ENCODE results near the gene OTX1. TPM values are rescaled to one million over a fixed set of nuclear protein-coding genes. Genes with fewer than 3 reads are reported as not detected.

OTX1 gene
- total RNA-seq, 2 donors from 2014 or later: 0.07 TPM; not detected in 1

DNA sequence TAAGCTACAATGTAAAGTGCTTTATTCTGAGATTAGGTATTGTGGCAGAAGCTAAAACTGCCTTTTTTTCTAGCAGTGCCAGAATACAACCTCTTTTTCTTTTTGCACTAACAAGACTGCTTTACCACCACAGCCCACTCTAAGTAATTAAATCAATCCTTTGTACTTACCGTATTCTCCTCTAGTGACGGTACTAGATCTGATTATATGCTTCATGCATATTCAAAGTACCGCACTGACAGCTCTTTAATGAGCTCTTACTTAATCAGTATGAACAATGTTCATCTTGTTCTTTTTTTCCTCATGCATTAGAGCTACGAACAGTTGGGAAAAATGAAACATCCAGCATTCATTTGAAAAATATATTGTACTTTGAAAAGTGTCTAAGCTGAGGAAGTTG lies 16.1 kb upstream of the OTX1 start:
- no peaks in the 10 kb centered on the region for H3K36me3 Mint-ChIP-seq (ENCODE audit: insufficient read depth in 2 of 2)
- H3K27ac Mint-ChIP-seq: no peak overlapping the region
- no peaks in the 10 kb centered on the region for H3K9me3 Mint-ChIP-seq
- ATAC-seq (replicated peaks in 1 of 2) (no peak), DNase-seq (no peak)
- no peaks in the 10 kb centered on the region for H3K27me3 Mint-ChIP-seq (ENCODE audit: low read depth)
- H3K4me3 Mint-ChIP-seq: no peak overlapping the region
- H3K4me1 Mint-ChIP-seq (ENCODE audit: low read depth): no peaks in the 10 kb centered on the region

DNA sequence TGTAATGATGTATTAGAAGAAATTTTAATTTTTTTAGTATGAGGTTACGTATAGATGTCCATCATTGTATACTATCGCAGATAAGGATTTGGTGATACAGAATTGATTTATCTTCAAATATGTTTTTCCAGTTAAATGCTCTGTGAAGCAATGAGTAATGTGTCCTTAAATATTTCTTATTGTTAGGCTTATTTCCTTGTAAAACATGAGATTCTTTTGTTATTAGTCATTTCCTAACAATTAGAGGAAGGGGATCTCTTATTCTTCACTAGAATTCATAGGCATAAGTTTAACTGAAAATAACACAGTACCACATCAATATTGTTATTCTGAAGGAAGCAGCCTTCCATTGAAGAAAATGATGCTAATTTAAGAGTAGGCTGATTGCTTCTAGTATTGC lies 15.5 kb upstream of the OTX1 start:
- Mint-ChIP-seq H3K9me3 (no peaks in the 10 kb centered on the region), H3K27me3 (ENCODE audit: low read depth) (no peaks in the 10 kb centered on the region)

DNA sequence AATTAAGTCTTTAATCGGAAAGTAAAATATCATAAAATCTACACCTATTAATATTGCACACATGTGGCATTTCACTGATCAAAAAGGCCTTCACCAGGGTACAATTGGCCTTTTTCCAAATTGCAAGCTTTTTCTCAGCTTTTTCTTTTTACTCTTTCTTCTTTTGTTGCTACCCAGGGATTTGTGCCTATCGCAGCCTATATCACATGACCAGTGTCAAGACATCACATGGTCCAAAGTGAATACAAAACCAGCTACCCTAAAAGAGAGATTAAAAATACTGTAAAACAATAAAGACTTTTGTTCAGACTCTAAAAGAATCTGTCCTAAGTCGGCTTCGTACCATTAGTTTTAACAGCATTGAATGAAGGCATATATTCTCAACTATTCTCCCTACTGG lies 15.0 kb upstream of the OTX1 start:
- Mint-ChIP-seq H3K27me3 (ENCODE audit: low read depth) (no peaks in the 10 kb centered on the region), H3K9me3 (no peaks in the 10 kb centered on the region), H3K4me1 (ENCODE audit: low read depth) (no peaks in the 10 kb centered on the region), H3K4me3 (no peak overlapping the region), H3K36me3 (ENCODE audit: insufficient read depth in 2 of 2) (no peaks in the 10 kb centered on the region), H3K27ac (no peak overlapping the region)
- DNase-seq: no peak
- no peak for ATAC-seq (replicated peaks in 1 of 2)

More for the DNA sequence above, 15.5 kb upstream of the OTX1 start:
- no peak overlapping the region for H3K27ac Mint-ChIP-seq
- DNase-seq (no peak), ATAC-seq (replicated peaks in 1 of 2) (no peak)
- no peaks in the 10 kb centered on the region for H3K4me1 Mint-ChIP-seq (ENCODE audit: low read depth)
- H3K36me3 Mint-ChIP-seq (ENCODE audit: insufficient read depth in 2 of 2): no peaks in the 10 kb centered on the region
- H3K4me3 Mint-ChIP-seq: no peak overlapping the region

DNA sequence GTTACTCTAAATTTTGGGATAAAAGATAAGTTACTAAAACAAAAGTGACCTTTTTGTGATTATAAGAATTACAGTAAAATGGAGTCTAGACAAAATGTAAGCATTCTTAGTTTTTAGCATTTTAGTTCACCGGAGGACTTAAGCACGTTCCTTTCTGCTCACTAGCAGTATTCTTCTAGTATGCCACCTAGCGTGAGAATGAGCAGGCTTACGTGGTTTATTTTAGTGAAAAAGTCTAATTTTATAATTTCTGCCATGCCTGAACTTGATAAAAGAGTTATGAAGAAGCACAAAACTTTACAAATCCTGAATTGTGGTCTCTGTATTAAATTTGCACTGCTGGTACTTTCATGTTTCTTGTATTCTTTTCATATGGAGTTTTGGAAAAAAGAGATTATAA lies 12.6 kb upstream of the OTX1 start:
- Mint-ChIP-seq H3K4me3 (no peak overlapping the region), H3K9me3 (no peaks in the 10 kb centered on the region), H3K27me3 (ENCODE audit: low read depth) (no peaks in the 10 kb centered on the region), H3K27ac (no peak overlapping the region), H3K36me3 (ENCODE audit: insufficient read depth in 2 of 2) (no peaks in the 10 kb centered on the region), H3K4me1 (ENCODE audit: low read depth) (no peaks in the 10 kb centered on the region)
- DNase-seq: no peak
- ATAC-seq (replicated peaks in 1 of 2): no peak

DNA sequence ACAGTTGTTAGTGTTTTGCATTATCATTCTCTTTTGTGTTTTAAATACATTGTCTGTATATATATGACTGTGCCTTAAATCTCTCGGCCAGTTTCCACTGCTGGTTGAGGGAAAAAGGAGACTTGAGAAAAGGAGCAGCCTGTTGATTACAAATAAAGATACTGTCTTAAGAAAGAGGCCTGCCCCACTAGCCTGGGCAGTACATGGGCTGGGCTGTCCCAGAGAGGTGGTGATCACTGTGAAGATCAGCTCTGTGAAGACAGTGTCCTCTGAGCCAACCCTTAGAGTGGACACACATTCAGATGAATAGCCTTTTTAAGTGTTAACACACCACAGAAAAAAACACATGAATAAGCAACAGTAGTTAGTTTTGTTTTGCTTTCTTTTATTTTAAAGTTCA lies 10.0 kb upstream of the OTX1 start:
- Mint-ChIP-seq H3K4me3 (no peak overlapping the region), H3K9me3 (no peaks in the 10 kb centered on the region), H3K36me3 (ENCODE audit: insufficient read depth in 2 of 2) (no peaks in the 10 kb centered on the region), H3K4me1 (ENCODE audit: low read depth) (no peaks in the 10 kb centered on the region), H3K27me3 (ENCODE audit: low read depth) (peaks cover 11% of the 10 kb centered on the region), H3K27ac (no peak overlapping the region)
- DNase-seq (no peak), ATAC-seq (replicated peaks in 1 of 2) (no peak)

DNA sequence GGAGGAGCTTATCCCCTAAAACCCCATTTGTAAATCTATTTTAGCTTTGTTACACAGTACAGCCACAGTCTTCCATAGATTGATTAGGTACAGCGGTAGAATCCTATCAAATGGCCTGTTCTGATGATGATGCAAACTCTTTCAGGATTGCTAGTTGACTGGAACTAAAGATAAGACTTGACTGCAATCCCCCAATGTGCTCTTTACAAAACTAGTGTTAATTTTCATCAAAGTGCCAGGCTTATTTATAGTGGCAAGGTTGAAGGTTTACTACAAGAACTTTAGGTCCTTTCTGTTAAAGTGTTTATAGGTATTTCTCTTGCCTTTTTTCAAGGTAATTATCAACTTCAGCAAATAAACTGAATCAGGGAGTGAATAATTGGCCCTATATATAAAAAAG lies 9.0 kb upstream of the OTX1 start:
- ATAC-seq (replicated peaks in 1 of 2) (no peak), DNase-seq (no peak)
- Mint-ChIP-seq H3K27ac (no peak overlapping the region), H3K9me3 (no peaks in the 10 kb centered on the region), H3K4me3 (no peak overlapping the region), H3K4me1 (ENCODE audit: low read depth) (peaks cover 4% of the 10 kb centered on the region), H3K27me3 (ENCODE audit: low read depth) (peaks cover 21% of the 10 kb centered on the region), H3K36me3 (ENCODE audit: insufficient read depth in 2 of 2) (peaks cover 0 to under 1% of the 10 kb centered on the region in 2 donors)

DNA sequence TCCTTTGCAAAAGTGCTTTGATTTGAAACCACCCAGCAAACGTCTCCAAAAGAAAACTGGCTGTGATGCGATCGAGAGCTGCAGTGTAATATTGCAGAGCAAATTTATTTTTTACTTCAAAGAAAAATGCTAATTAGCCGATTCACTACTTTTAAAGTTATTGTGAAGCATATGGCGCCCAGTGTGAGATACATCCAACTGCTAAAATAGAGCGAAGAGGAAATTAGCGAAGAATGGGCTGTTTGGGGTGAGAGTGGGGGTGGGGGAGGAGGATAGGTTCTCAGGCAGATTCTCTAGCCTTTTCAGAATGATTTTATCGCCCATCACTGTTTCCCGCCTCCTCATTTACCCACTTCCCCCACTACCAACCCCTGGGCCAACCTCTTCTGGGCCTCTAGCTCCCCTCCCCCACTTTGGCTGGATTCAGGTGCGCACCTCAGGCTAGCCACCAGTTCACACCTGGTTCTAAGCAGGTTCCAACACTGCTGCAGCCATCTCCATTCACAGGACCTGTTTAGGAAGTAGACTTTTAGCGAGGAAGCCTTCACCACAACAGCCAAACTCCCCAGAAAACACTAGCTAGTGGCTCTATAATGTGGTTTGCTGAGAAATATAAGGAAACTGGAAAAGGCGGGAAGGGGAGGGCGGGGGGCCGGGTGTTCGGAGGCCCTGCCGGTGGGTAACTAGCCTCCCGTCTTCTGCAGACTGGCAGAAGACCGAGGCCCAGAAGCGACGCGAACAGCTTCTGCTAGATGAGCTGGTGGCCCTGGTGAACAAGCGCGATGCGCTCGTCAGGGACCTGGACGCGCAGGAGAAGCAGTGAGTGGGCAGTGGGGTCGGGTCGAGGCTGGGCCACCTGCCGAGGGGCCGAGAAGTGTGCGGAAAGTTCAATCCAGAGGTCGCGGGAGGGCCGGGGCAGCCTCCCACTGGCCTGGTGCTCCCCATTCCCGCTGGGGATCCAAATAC lies 6.0 kb upstream of the OTX1 start:
- peaks cover 46% of the 10 kb centered on the region for H3K27me3 Mint-ChIP-seq (ENCODE audit: low read depth)
- H3K36me3 Mint-ChIP-seq (ENCODE audit: insufficient read depth in 2 of 2): peaks cover 0 to 1% of the 10 kb centered on the region in 2 donors
- H3K4me3 Mint-ChIP-seq: no peak overlapping the region
- H3K4me1 Mint-ChIP-seq (ENCODE audit: low read depth): peaks cover 31% of the 10 kb centered on the region
- ATAC-seq (replicated peaks in 1 of 2) (no peak), DNase-seq (no peak)
- H3K27ac Mint-ChIP-seq: no peak overlapping the region
- H3K9me3 Mint-ChIP-seq: no peaks in the 10 kb centered on the region

DNA sequence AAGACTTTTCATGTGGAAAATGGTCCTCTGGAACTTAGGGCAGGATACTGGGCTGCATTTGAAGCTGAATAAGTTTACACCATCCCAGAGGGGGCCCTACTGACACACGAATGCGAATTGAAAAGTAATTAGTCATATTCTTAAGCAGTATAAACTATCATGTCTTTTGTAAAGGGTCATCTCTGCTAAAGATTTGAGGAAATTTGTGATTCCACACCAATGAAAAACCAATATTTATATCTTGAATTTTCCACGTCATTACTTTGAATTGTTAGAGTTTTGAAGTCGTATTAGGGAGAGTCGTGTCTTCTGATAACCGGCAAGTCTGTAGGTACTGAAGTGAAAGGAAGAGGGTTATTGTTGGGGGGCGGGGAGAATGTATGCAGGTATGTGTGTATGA lies 4.1 kb upstream of the OTX1 start:
- no peaks in the 10 kb centered on the region for H3K9me3 Mint-ChIP-seq
- DNase-seq: no peak
- H3K27ac Mint-ChIP-seq: peak overlapping the region; percentile 73
- peaks cover 41% of the 10 kb centered on the region for H3K4me1 Mint-ChIP-seq (ENCODE audit: low read depth)
- peak overlapping the region; percentile 88 to 91 for H3K4me3 Mint-ChIP-seq
- H3K36me3 Mint-ChIP-seq (ENCODE audit: insufficient read depth in 2 of 2): peaks cover 1 to 3% of the 10 kb centered on the region in 2 donors
- H3K27me3 Mint-ChIP-seq (ENCODE audit: low read depth): peaks cover 58% of the 10 kb centered on the region
- ATAC-seq (replicated peaks in 1 of 2): no peak

DNA sequence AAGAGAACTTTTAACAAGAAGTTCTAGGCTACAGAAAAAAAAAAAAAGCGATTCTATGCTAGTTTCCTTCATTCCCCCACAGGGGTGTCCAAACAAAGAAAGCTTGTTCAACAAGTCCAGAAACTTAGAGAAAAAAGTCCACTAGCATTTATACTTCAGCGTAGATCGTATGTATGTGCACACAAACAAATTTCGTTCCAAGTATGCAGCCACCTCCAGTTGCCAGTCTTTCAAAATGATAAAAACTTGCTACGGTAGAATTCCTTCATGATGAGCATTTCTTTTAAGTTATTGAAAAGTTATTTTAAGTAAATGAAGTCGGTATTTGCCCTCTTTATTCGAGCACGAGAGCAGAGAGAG lies 3.7 kb upstream of the OTX1 start:
- ATAC-seq (replicated peaks in 1 of 2) (no peak), DNase-seq (no peak)
- no peak overlapping the region for H3K27ac Mint-ChIP-seq
- no peaks in the 10 kb centered on the region for H3K9me3 Mint-ChIP-seq
- H3K36me3 Mint-ChIP-seq (ENCODE audit: insufficient read depth in 2 of 2): peaks cover 1 to 3% of the 10 kb centered on the region in 2 donors
- H3K4me3 Mint-ChIP-seq: peak overlapping the region; percentile 88 to 91
- H3K27me3 Mint-ChIP-seq (ENCODE audit: low read depth): peaks cover 58% of the 10 kb centered on the region
- H3K4me1 Mint-ChIP-seq (ENCODE audit: low read depth): peaks cover 42% of the 10 kb centered on the region

DNA sequence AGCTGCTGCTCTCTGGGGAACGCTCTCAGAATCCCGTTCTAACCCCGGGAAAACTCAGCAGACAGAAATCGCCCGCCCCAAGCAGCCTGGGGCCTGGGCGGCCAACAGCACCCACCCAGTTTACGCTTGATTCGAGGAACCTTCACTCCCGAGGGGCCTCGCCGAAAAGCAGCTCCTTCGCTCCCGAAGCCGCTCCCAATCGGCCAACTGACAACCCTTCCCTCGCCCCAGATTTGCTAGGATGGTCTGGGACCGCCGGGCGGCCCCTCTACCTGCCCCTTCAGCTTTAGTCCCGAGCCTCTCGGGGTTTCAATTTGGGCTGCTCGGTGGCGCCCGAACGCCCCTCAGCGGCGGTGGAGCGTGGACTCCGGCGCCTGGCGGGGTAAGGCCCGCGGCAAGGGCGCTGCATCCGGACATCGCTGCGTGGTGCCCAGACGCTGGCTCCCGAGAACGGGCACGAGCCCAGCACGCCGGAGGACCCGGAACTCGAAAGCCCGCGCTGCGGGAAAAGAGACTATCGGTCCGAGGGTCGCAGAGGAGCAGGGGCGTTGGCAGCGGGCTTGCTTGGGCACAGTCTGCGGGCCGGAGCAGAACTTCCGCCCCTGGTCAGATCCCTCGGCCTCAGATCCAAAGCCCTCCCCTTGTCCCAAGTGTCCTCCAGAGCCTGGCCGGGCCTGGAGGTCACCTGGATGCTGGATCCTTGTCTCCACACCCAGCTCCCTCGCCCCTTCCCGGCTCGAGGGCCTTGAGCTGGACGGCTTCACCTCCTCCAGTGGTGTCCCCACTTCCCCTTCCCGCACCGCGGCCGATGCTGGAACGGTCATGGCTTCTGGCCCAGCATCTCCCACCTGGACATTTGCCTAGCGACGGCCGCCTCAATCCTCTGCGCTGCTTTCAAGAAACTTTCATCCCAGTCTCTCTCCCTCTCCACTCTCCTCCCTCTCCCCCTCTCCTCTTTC lies 3.0 kb upstream of the OTX1 start:
- Mint-ChIP-seq H3K4me1 (ENCODE audit: low read depth) (peaks cover 48% of the 10 kb centered on the region), H3K4me3 (peak overlapping the region; percentile 88 to 91), H3K27me3 (ENCODE audit: low read depth) (peaks cover 65% of the 10 kb centered on the region), H3K27ac (no peak overlapping the region), H3K36me3 (ENCODE audit: insufficient read depth in 2 of 2) (peaks cover 1 to 3% of the 10 kb centered on the region in 2 donors), H3K9me3 (no peaks in the 10 kb centered on the region)
- DNase-seq (peak; percentile 53 to 56), ATAC-seq (replicated peaks in 1 of 2) (peak; percentile 29 to 39)

DNA sequence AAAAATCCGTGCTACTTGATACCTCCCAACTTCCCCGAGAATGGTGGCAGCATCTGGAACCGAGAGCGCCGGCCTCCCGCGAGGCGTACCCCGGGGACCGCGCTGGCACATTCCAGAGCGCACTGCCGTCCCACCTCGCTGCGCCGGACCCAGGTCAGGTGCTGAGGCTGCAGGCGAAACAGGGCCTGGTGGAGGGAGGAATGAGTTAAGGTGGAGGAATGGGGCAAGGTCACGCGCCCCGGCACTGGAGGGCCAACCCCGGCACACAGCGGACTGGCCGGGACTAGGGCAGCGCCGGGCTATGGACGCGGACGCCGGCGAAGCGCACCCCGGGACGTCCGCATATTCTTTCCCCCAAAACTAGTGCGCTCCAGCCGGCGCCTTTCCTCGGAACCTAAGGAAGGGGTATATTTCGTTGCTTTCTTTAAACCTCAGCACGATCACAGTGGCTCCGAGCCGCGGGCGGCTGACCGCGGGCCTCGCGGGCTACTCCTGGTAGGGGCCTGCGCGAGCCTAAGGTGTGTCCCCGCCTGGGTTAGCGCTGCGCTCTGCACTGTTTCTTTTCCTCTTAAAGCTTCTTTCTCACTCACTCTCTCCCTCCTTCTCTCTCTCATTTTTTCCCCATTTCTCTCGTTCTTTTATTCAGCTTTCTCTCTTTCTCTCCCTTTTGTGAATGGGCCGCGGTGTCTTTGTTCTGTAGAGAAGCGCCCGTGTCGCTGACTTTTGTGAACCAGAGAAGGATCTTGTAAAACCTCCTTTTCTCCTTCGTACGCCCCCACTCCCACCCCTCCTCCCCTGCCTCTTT lies 2.1 kb upstream of the OTX1 start:
- Mint-ChIP-seq H3K36me3 (ENCODE audit: insufficient read depth in 2 of 2) (peaks cover 1 to 3% of the 10 kb centered on the region in 2 donors), H3K4me1 (ENCODE audit: low read depth) (peaks cover 58% of the 10 kb centered on the region), H3K4me3 (peak overlapping the region; percentile 88 to 91), H3K27me3 (ENCODE audit: low read depth) (peaks cover 75% of the 10 kb centered on the region), H3K9me3 (no peaks in the 10 kb centered on the region), H3K27ac (no peak overlapping the region)
- ATAC-seq (replicated peaks in 1 of 2) (no peak), DNase-seq (peak; percentile 8 to 17)

DNA sequence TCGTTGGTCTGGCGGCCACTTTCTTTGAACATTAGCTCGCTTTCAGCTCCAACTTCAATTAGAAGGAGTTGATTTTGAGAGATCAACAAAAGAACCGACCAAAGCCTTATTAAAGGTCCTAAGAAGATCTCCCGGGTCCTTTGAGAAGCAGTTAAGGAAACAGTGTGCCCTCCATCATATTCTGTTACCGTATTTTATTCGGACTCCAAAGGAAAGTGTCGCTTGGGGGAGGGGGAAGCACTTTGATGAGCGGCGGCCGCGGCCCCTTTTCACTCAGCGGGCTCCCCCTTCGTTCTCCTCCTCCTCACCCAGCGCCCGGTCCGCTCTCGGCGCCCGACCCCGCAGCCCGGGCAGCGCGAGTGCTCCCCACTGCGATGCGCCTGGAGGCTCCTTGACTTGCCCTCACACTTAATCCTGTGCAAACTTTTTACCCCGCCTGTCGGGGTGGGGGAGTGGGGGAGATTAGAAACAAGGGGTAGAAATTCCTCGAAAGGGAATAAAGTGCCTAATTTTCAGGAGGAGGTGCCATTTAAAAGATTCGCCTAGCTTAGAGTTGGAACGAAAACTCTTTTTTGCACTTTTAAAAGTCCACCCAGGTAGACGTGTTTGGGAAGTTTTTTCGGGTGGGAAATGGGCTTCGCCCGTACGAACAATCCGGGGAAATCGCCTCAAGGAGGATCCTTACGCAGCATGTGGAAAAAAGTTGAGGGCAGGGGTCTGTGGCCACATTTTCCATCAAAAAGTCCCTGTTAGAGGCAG lies 1.2 kb upstream of the OTX1 start:
- DNase-seq: peak; percentile 17 to 19
- Mint-ChIP-seq H3K27me3 (ENCODE audit: low read depth) (peaks cover 83% of the 10 kb centered on the region), H3K4me1 (ENCODE audit: low read depth) (peaks cover 66% of the 10 kb centered on the region), H3K36me3 (ENCODE audit: insufficient read depth in 2 of 2) (peaks cover 2 to 3% of the 10 kb centered on the region in 2 donors), H3K9me3 (no peaks in the 10 kb centered on the region), H3K27ac (peak overlapping the region; percentile 43), H3K4me3 (peak overlapping the region; percentile 88 to 91)
- no peak for ATAC-seq (replicated peaks in 1 of 2)
